WTC11 (cell line): ENCODE results near the gene GSN. TPM values are rescaled to one million over a fixed set of nuclear protein-coding genes. Genes with fewer than 3 reads are reported as not detected.
A peak's percentile ranks its signal among the peaks of the same experiment; 100 is the strongest.

Experiments
- ATAC-seq: fragments of 200-7000 bp; cut with Tn5 transposase; 2 replicates; pipeline ENCODE4 v1.10.0; 2021; ENCODE audit warnings: mild to moderate bottlenecking, moderate library complexity
- CTCF ChIA-PET: fragments of 300-600 bp; sonication (Branson Sonifier 250); formaldehyde crosslinking; loops from one replicate; lab custom pipeline; 2021; ENCODE audit warnings: antibody characterized with exemption; lab: Charles Lee
- POLR2A ChIA-PET: fragments of 350-600 bp; sonication (Branson Sonifier 250); formaldehyde crosslinking; loops from one replicate; lab custom pipeline; 2021; ENCODE audit warnings: antibody characterized with exemption; lab: Charles Lee
- DNase-seq: peaks from one replicate; pipeline ENCODE4 v3.0.0; 2021; ENCODE audit warnings: low spot score
- H3K27ac Mint-ChIP-seq: 2 replicates; pipeline ENCODE4 v1.8.0; 2021; ENCODE audit warnings: mixed read lengths
- H3K27me3 Mint-ChIP-seq: 2 replicates; pipeline ENCODE4 v1.8.0; 2021; ENCODE audit warnings: low read depth, mild to moderate bottlenecking, moderate library complexity, mixed read lengths
- H3K36me3 Mint-ChIP-seq: 2 replicates; pipeline ENCODE4 v1.8.0; 2021; ENCODE audit warnings: mixed read lengths
- H3K4me1 Mint-ChIP-seq: 2 replicates; pipeline ENCODE4 v1.8.0; 2022; ENCODE audit warnings: mixed read lengths
- H3K4me3 Mint-ChIP-seq: 2 replicates; pipeline ENCODE4 v1.8.0; 2021; ENCODE audit warnings: mild to moderate bottlenecking, moderate library complexity, mixed read lengths
- H3K9me3 Mint-ChIP-seq: 2 replicates; pipeline ENCODE4 v1.8.0; 2021; ENCODE audit warnings: mixed read lengths
- ATF1 ChIP-seq: sonication (generic); formaldehyde crosslinking; IDR thresholded peaks from 2 replicates; pipeline ENCODE4 v1.8.1; 2023; ENCODE audit warnings: mild to moderate bottlenecking, moderate library complexity, missing genetic modification reagents
- CDX4 ChIP-seq: fragments of 250-450 bp; sonication (Bioruptor Pico); IDR thresholded peaks from 2 replicates; pipeline ENCODE4 v1.9.0; 2021; ENCODE audit warnings: moderate library complexity, mild to moderate bottlenecking, inconsistent platforms, borderline replicate concordance
- E2F1 ChIP-seq: sonication (generic); formaldehyde crosslinking; IDR thresholded peaks from 2 replicates; pipeline ENCODE4 v1.8.0; 2022; ENCODE audit warnings: mild to moderate bottlenecking, missing genetic modification reagents
- ELF4 ChIP-seq: sonication (generic); formaldehyde crosslinking; IDR thresholded peaks from 2 replicates; pipeline ENCODE4 v1.8.1; 2022; ENCODE audit warnings: low read depth, mild to moderate bottlenecking, moderate library complexity, missing genetic modification reagents
- ETV6 ChIP-seq: sonication (generic); formaldehyde crosslinking; IDR thresholded peaks from 2 replicates; pipeline ENCODE4 v1.8.1; 2022; ENCODE audit warnings: mild to moderate bottlenecking, missing genetic modification reagents
- FOXK1 ChIP-seq: sonication (generic); formaldehyde crosslinking; IDR thresholded peaks from 2 replicates; pipeline ENCODE4 v1.8.0; 2022; ENCODE audit warnings: mild to moderate bottlenecking, moderate library complexity, missing genetic modification reagents
- GRHL2 ChIP-seq: fragments of 250-450 bp; sonication (Bioruptor Pico); IDR thresholded peaks from 2 replicates; pipeline ENCODE4 v1.8.0; 2022; ENCODE audit warnings: mild to moderate bottlenecking, moderate library complexity; ENCODE audit not compliant: insufficient replicate concordance, severe bottlenecking
- HMGA2 ChIP-seq: fragments of 250-450 bp; sonication (Bioruptor Pico); IDR thresholded peaks from 2 replicates; pipeline ENCODE4 v1.4.0; 2021; ENCODE audit warnings: mild to moderate bottlenecking, moderate library complexity
- MYBL2 ChIP-seq: sonication (generic); formaldehyde crosslinking; IDR thresholded peaks from 2 replicates; pipeline ENCODE4 v1.8.1; 2023; ENCODE audit warnings: mild to moderate bottlenecking, moderate library complexity, missing genetic modification reagents
- NR1H2 ChIP-seq: sonication (generic); formaldehyde crosslinking; IDR thresholded peaks from 2 replicates; pipeline ENCODE4 v1.9.0; 2021; ENCODE audit warnings: mild to moderate bottlenecking, moderate library complexity, missing genetic modification reagents
- NR3C1 ChIP-seq: sonication (generic); formaldehyde crosslinking; conservative IDR thresholded peaks from 2 replicates; pipeline ENCODE4 v1.8.1; 2023; ENCODE audit warnings: low read depth, mild to moderate bottlenecking, missing genetic modification reagents
- PRRX2 ChIP-seq: fragments of 250-450 bp; sonication (Bioruptor Pico); IDR thresholded peaks from 2 replicates; pipeline ENCODE4 v1.8.0; 2021; ENCODE audit warnings: mild to moderate bottlenecking
- RORB ChIP-seq: fragments of 250-450 bp; sonication (Bioruptor Pico); IDR thresholded peaks from 2 replicates; pipeline ENCODE4 v1.9.0; 2021; ENCODE audit warnings: mild to moderate bottlenecking
- TEAD4 ChIP-seq: sonication (generic); formaldehyde crosslinking; IDR thresholded peaks from 2 replicates; pipeline ENCODE4 v1.8.0; 2022; ENCODE audit warnings: mild to moderate bottlenecking, missing genetic modification reagents
- ZNF416 ChIP-seq: fragments of 250-450 bp; sonication (Bioruptor Pico); IDR thresholded peaks from 2 replicates; pipeline ENCODE4 v1.9.0; 2021; ENCODE audit warnings: mild to moderate bottlenecking, inconsistent platforms
- ZNF423 ChIP-seq: fragments of 250-450 bp; sonication (Bioruptor Pico); IDR thresholded peaks from 2 replicates; pipeline ENCODE4 v2.1.2; 2022; ENCODE audit warnings: mild to moderate bottlenecking, moderate library complexity
- total RNA-seq: library from RNA; stranded (reverse); gene quantifications from 3 replicates; pipeline ENCODE4 v1.2.3, GENCODE V29; 2021
- TF ChIP-seq, protein P1 (sequence below): fragments of 250-450 bp; sonication (Bioruptor Pico); IDR thresholded peaks from 2 replicates; pipeline ENCODE4 v1.8.0; 2021; ENCODE audit warnings: mild to moderate bottlenecking
- TF ChIP-seq, protein P2 (sequence below): sonication (generic); formaldehyde crosslinking; IDR thresholded peaks from 2 replicates; pipeline ENCODE4 v1.8.1; 2023; ENCODE audit warnings: mild to moderate bottlenecking, moderate library complexity, missing genetic modification reagents
- TF ChIP-seq, protein P3 (sequence below): sonication (generic); formaldehyde crosslinking; IDR thresholded peaks from 2 replicates; pipeline ENCODE4 v1.8.1; 2022; ENCODE audit warnings: low read depth, mild to moderate bottlenecking, moderate library complexity, missing genetic modification reagents, borderline replicate concordance
- TF ChIP-seq, protein P4 (sequence below): sonication (generic); formaldehyde crosslinking; IDR thresholded peaks from 2 replicates; pipeline ENCODE4 v1.8.1; 2023; ENCODE audit warnings: mild to moderate bottlenecking, missing genetic modification reagents, moderate library complexity
- TF ChIP-seq, protein P5 (sequence below): sonication (generic); formaldehyde crosslinking; conservative IDR thresholded peaks from 2 replicates; pipeline ENCODE4 v1.8.1; 2023; ENCODE audit warnings: mild to moderate bottlenecking, low read depth, missing genetic modification reagents, moderate library complexity
- TF ChIP-seq, protein P6 (sequence below): fragments of 250-450 bp; sonication (Bioruptor Pico); IDR thresholded peaks from 2 replicates; pipeline ENCODE4 v2.1.2; 2022; ENCODE audit warnings: mild to moderate bottlenecking, moderate library complexity

The GSN gene
- total RNA-seq, 1 experiment from 2014 or later: 47.0 TPM

DNA sequence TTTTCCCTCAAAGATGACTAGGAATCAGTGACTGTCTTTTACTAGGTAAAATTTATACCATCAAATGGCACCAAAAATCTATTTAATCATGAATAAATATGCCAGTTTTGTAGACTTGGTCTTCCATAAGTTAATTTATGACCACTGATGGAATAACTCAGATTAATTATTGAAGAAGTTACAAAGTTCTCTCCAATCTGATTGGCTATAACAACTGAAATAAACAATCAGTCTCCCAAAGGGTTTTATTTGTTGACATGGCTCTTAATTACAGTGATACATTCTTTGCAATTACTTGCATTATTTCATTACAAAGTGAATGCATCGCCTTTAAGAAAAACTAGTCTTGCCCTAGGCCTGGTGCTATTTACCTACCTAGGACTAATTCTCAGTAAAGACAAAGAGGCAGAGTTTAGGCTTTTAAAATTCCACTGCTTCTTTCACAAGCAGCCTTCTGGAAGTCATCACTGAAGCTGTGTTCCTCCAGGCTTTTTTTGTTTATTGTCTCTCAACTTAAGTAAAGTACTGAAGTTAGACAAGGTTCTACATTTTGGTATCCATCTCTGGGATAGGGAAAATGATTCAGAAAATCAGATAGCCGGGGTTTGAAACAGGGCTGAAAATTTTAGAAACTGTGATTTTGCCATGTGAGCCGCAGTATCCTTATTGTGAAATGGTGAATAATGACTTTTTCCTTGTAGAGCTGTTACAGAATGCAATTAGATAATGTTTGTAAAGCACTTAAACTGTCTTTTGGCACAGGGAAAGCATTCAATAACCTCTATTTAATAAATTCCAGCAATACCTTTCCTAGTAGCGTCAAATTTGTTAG is 99.6 kb downstream of the GSN start (continued):
- TF ChIP-seq RORB (CRISPR knock-in tag) (no peak), ZNF416 (no peak), FOXK1 (CRISPR knock-in tag) (no peak), ZNF423 (no peak), PRRX2 (CRISPR knock-in tag) (no peak), CDX4 (CRISPR knock-in tag) (no peak), NR1H2 (CRISPR knock-in tag) (no peak)
- TF ChIP-seq, protein P1, sequence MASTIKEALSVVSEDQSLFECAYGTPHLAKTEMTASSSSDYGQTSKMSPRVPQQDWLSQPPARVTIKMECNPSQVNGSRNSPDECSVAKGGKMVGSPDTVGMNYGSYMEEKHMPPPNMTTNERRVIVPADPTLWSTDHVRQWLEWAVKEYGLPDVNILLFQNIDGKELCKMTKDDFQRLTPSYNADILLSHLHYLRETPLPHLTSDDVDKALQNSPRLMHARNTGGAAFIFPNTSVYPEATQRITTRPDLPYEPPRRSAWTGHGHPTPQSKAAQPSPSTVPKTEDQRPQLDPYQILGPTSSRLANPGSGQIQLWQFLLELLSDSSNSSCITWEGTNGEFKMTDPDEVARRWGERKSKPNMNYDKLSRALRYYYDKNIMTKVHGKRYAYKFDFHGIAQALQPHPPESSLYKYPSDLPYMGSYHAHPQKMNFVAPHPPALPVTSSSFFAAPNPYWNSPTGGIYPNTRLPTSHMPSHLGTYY (CRISPR knock-in tag): no peak
- TF ChIP-seq, protein P2, sequence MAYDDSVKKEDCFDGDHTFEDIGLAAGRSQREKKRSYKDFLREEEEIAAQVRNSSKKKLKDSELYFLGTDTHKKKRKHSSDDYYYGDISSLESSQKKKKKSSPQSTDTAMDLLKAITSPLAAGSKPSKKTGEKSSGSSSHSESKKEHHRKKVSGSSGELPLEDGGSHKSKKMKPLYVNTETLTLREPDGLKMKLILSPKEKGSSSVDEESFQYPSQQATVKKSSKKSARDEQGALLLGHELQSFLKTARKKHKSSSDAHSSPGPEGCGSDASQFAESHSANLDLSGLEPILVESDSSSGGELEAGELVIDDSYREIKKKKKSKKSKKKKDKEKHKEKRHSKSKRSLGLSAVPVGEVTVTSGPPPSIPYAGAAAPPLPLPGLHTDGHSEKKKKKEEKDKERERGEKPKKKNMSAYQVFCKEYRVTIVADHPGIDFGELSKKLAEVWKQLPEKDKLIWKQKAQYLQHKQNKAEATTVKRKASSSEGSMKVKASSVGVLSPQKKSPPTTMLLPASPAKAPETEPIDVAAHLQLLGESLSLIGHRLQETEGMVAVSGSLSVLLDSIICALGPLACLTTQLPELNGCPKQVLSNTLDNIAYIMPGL (CRISPR knock-in tag): no peak
- TF ChIP-seq, protein P3, sequence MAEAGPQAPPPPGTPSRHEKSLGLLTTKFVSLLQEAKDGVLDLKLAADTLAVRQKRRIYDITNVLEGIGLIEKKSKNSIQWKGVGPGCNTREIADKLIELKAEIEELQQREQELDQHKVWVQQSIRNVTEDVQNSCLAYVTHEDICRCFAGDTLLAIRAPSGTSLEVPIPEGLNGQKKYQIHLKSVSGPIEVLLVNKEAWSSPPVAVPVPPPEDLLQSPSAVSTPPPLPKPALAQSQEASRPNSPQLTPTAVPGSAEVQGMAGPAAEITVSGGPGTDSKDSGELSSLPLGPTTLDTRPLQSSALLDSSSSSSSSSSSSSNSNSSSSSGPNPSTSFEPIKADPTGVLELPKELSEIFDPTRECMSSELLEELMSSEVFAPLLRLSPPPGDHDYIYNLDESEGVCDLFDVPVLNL (CRISPR knock-in tag): no peak
- TF ChIP-seq, protein P4, sequence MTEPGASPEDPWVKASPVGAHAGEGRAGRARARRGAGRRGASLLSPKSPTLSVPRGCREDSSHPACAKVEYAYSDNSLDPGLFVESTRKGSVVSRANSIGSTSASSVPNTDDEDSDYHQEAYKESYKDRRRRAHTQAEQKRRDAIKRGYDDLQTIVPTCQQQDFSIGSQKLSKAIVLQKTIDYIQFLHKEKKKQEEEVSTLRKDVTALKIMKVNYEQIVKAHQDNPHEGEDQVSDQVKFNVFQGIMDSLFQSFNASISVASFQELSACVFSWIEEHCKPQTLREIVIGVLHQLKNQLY (CRISPR knock-in tag): no peak

GRCh38 chr9:121368138-121368522 is 100.2 kb downstream of the GSN start:
- Mint-ChIP-seq H3K36me3 (peaks cover 7% of the 10 kb centered on the region), H3K9me3 (peaks cover 5% of the 10 kb centered on the region), H3K4me3 (peak overlapping the region; percentile 75), H3K4me1 (peaks cover 38% of the 10 kb centered on the region), H3K27me3 (peaks cover 35% of the 10 kb centered on the region), H3K27ac (peak overlapping the region; percentile 77)
- POLR2A ChIA-PET: no interaction called here
- DNase-seq (no peak), ATAC-seq (no peak)
- no peak for TF ChIP-seq HMGA2 (CRISPR knock-in tag)
- TF ChIP-seq, protein P4 (CRISPR knock-in tag): no peak
- TF ChIP-seq TEAD4: no peak
- TF ChIP-seq CDX4 (CRISPR knock-in tag): no peak
- TF ChIP-seq, protein P5, sequence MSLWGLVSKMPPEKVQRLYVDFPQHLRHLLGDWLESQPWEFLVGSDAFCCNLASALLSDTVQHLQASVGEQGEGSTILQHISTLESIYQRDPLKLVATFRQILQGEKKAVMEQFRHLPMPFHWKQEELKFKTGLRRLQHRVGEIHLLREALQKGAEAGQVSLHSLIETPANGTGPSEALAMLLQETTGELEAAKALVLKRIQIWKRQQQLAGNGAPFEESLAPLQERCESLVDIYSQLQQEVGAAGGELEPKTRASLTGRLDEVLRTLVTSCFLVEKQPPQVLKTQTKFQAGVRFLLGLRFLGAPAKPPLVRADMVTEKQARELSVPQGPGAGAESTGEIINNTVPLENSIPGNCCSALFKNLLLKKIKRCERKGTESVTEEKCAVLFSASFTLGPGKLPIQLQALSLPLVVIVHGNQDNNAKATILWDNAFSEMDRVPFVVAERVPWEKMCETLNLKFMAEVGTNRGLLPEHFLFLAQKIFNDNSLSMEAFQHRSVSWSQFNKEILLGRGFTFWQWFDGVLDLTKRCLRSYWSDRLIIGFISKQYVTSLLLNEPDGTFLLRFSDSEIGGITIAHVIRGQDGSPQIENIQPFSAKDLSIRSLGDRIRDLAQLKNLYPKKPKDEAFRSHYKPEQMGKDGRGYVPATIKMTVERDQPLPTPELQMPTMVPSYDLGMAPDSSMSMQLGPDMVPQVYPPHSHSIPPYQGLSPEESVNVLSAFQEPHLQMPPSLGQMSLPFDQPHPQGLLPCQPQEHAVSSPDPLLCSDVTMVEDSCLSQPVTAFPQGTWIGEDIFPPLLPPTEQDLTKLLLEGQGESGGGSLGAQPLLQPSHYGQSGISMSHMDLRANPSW (CRISPR knock-in tag): no peak
- no peak for TF ChIP-seq ETV6 (CRISPR knock-in tag)
- TF ChIP-seq ATF1 (CRISPR knock-in tag): no peak
- TF ChIP-seq ELF4 (CRISPR knock-in tag): no peak
- TF ChIP-seq NR3C1: no peak
- TF ChIP-seq, protein P6, sequence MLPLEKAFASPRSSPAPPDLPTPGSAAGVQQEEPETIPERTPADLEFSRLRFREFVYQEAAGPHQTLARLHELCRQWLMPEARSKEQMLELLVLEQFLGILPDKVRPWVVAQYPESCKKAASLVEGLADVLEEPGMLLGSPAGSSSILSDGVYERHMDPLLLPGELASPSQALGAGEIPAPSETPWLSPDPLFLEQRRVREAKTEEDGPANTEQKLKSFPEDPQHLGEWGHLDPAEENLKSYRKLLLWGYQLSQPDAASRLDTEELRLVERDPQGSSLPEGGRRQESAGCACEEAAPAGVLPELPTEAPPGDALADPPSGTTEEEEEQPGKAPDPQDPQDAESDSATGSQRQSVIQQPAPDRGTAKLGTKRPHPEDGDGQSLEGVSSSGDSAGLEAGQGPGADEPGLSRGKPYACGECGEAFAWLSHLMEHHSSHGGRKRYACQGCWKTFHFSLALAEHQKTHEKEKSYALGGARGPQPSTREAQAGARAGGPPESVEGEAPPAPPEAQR (CRISPR knock-in tag): no peak
- no peak for TF ChIP-seq GRHL2 (CRISPR knock-in tag)
- TF ChIP-seq MYBL2: no peak
- TF ChIP-seq E2F1: no peak
- CTCF ChIA-PET: no interaction called here
